A375 (cell line): ENCODE measurements around the gene SDK1. TPM values are rescaled to one million over a fixed set of nuclear protein-coding genes. Genes with fewer than 3 reads are reported as not detected.

Source experiments
- total RNA-seq: library from RNA; depleted of rRNA; stranded (reverse); fragments of >200 nt; shearing (Covaris generic); gene quantifications from 2 replicates; pipeline ENCODE4 v1.2.3, GENCODE V29; 2014; rRNA removed

SDK1 gene
- 3.5 and 5.0 TPM in 2 replicates for total RNA-seq

GRCh38 chr7:3300651-3301448, at the start of gene SDK1:
SDK1 (plus strand) TSS chr7:3301252; CDS start chr7:3301587, 335 bp downstream.

